ENCODE measurements around the gene ERG. TPM values are rescaled to one million over a fixed set of nuclear protein-coding genes. Genes with fewer than 3 reads are reported as not detected.

ERG gene
- total RNA-seq, 1 donor from 2014 or later: 10.0 TPM

- DNase-seq (ENCODE audit: low spot score): no peak
Measured at GRCh38 chr21:38330666-38331065, 167.6 kb downstream of the ERG start.

Other genes with a start within 250 kb of the ERG start
- 158 TPM for gene KCNJ15, start 241.5 kb downstream of the ERG start, total RNA-seq

All from mucosa of gallbladder (tissue), 1 donor.